ENCODE data around the gene KLHL22. TPM values are rescaled to one million over a fixed set of nuclear protein-coding genes. Genes with fewer than 3 reads are reported as not detected.

The KLHL22 gene
- total and polyA plus RNA-seq, 2 of the 4 experiments (the other 2 are of a cell fraction): 27.1 to 30.1 TPM

- WGBS, 2 experiments (ENCODE audit: extremely low coverage in 2 of 2, insufficient read length in 1 of 2): 3% methylated on average over 40 of the region's 95 CpGs; no CpG with 5 or more reads in 1 of the 2 experiments
- ATAC-seq (ENCODE audit: low read depth) (peak; percentile 76), DNase-seq (peak; percentile 62)
- BruUV-seq (replicated peaks): no TSS peak
- H2BK120ac ChIP-seq (ENCODE audit: low read depth, low read length): peak within 1 kb of the TSS; percentile 18
- H3K14ac ChIP-seq (replicated peaks; ENCODE audit: low read depth, low read length): peak within 1 kb of the TSS; percentile 78
- no peaks in the 10 kb centered on the region for H3K27me3 ChIP-seq (ENCODE audit: control insufficient read depth, insufficient read depth, low read length)
- peak within 1 kb of the TSS; percentile 67; the same call in 1 of the 2 replicates for H3K56ac ChIP-seq (ENCODE audit: extremely low read depth, insufficient read depth, low read length)
- ChIA-PET POLR2A (ENCODE audit: unreplicated experiment) (no interaction called here), CTCF (no interaction called here)
- H2AFZ ChIP-seq (replicated peaks; ENCODE audit: low read length, poor library complexity): peak within 1 kb of the TSS; percentile 96
- H3K9me3 ChIP-seq (ENCODE audit: control insufficient read depth, insufficient read depth, low read length): no peaks in the 10 kb centered on the region
- H2AK5ac ChIP-seq (ENCODE audit: low read depth, low read length): peak within 1 kb of the TSS; percentile 93
- H3K9ac ChIP-seq (ENCODE audit: low read depth, low read length): peak within 1 kb of the TSS; percentile 91
- in situ Hi-C loops (cut with MboI; ENCODE audit: low sequenced_read_pairs) (no loop called here), intact Hi-C loops (cut with micrococcal nuclease) (loop anchor here (1.0 kb wide), 1 partner anchor 58 kb away; no protein-coding TSS in a partner anchor), dilution Hi-C loops (cut with HindIII; ENCODE audit: low sequenced_read_pairs, unreplicated experiment) (no loop called here)
- peaks cover 6% of the 10 kb centered on the region; the same call in 1 of the 2 replicates for H3K36me3 ChIP-seq (ENCODE audit: control insufficient read depth, insufficient read depth, low read length)
- peaks cover 16 to 62% of the 10 kb centered on the region in 2 experiments; a peak in 3 of 4 replicates for H3K79me1 ChIP-seq (ENCODE audit: low read depth in 1 of 2, low read length in 2 of 2)
- H3K9me1 ChIP-seq (ENCODE audit: insufficient read depth, low read length): peaks cover 25% of the 10 kb centered on the region
- peak within 1 kb of the TSS; percentile 90 for H3K4me3 ChIP-seq (ENCODE audit: insufficient read depth, low read depth, low read length)
- no peak within 1 kb of the TSS; the same call in 2 of the 3 replicates for H2BK15ac ChIP-seq (ENCODE audit: low read depth, low read length)
- H4K5ac ChIP-seq (ENCODE audit: low read depth, low read length): peak within 1 kb of the TSS; percentile 91
- H4K91ac ChIP-seq (ENCODE audit: insufficient read depth, low read depth, low read length): peak within 1 kb of the TSS; percentile 84
- H2BK5ac ChIP-seq (ENCODE audit: low read depth, low read length, poor library complexity, severe bottlenecking): peak within 1 kb of the TSS; percentile 70
- H3K4ac ChIP-seq (ENCODE audit: low read depth, low read length): peak within 1 kb of the TSS; percentile 85
- H3K23ac ChIP-seq (ENCODE audit: low read depth, low read length): peak within 1 kb of the TSS; percentile 84
- H3K18ac ChIP-seq (ENCODE audit: low read depth, low read length): peak within 1 kb of the TSS; percentile 79
- peak within 1 kb of the TSS; percentile 91 for H3K27ac ChIP-seq (ENCODE audit: insufficient read depth, low read length)
- peaks cover 40% of the 10 kb centered on the region for H4K20me1 ChIP-seq (ENCODE audit: insufficient read depth, low read length)
- H2AK9ac ChIP-seq (replicated peaks; ENCODE audit: low read depth, low read length, poor library complexity): peak within 1 kb of the TSS; percentile 99
- H4K8ac ChIP-seq (ENCODE audit: low read depth in 2 of 2, low read length in 2 of 2): peak within 1 kb of the TSS; percentile 71 to 75
- no peak within 1 kb of the TSS for H2BK20ac ChIP-seq (ENCODE audit: low read depth, low read length)
- peaks cover 24% of the 10 kb centered on the region for H3K4me1 ChIP-seq (ENCODE audit: control insufficient read depth, insufficient read depth, low read length)
- H3K4me2 ChIP-seq (ENCODE audit: low read depth, low read length): peak within 1 kb of the TSS; percentile 93
- TF ChIP-seq MAZ (IDR thresholded peaks at IDR 0.05; ENCODE audit: borderline replicate concordance, low read depth, low read length) (peak; percentile 90; the same call in 1 of the 2 replicates), RFX5 (IDR thresholded peaks at IDR 0.05; ENCODE audit: low read depth, low read length) (no peak)
Measured at GRCh38 chr22:20437613-20438426, 57.8 kb downstream of the KLHL22 start, which contains the start of gene SCARF2. Gene SCARF2 (minus strand): TSS chr22:20437825. CDS start chr22:20437754, 71 bp downstream.

Measured in IMR-90 (cell line).